ENCODE data around the gene GPR55.

GPR55 gene

DNA sequence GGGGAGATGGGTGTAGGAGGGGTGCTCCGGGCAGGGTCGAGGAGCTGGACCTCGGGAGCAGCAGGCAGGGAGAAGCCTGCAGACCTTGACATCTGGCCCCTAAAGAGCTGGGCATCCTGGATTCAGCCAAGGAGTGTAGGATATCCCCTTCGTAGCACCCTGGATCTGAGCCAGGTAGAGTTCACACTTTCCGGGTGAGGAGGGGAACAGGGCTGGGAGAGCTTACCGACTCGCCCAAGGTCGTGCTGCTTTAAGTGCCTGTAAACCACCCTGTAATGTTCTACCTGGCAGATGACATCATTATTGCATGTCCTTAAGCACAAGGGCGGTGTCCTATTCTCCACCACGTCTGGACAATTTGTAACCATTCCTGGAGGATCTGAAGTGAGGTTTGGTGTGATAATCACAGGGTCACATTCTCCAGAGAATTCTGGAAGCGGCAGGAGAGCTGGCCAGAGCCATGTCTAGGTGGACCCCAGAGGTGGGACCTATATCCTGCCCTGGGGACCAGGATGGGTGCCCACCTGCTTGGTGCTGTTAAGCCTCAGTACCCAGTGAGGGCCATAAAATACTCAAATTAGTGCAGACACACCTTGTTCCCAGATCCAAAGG, 45.7 kb downstream of the GPR55 start:
- no peak overlapping the region for H3K4me3 ChIP-seq (ENCODE audit: insufficient read depth, low read depth, low read length)
- no peaks in the 10 kb centered on the region for H3K9me3 ChIP-seq (ENCODE audit: control insufficient read depth, low read length)
- H3K27me3 ChIP-seq (ENCODE audit: control insufficient read depth, insufficient read depth, low read length, poor library complexity, severe bottlenecking): no peaks in the 10 kb centered on the region
- H3K27ac ChIP-seq (ENCODE audit: insufficient read depth, low read depth, low read length, poor library complexity, severe bottlenecking): no peak overlapping the region
- peaks cover 4% of the 10 kb centered on the region for H3K36me3 ChIP-seq (ENCODE audit: control insufficient read depth, insufficient read depth, low read length)
- peaks cover 8% of the 10 kb centered on the region for H3K4me1 ChIP-seq (ENCODE audit: control insufficient read depth, insufficient read depth, low read length)
- 94 to 95% methylated on average over 11 of the region's 11 CpGs for WGBS, 2 experiments

DNA sequence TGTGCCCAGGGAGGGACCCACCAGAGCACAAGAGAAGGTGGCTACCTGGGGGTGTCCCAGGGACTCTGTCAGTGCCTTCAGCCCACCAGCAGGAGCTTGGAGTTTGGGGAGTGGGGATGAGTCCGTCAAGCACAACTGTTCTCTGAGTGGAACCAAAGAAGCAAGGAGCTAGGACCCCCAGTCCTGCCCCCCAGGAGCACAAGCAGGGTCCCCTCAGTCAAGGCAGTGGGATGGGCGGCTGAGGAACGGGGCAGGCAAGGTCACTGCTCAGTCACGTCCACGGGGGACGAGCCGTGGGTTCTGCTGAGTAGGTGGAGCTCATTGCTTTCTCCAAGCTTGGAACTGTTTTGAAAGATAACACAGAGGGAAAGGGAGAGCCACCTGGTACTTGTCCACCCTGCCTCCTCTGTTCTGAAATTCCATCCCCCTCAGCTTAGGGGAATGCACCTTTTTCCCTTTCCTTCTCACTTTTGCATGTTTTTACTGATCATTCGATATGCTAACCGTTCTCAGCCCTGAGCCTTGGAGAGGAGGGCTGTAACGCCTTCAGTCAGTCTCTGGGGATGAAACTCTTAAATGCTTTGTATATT, 46.3 kb downstream of the GPR55 start:
- Histone ChIP-seq H3K27ac (ENCODE audit: insufficient read depth, low read depth, low read length, poor library complexity, severe bottlenecking) (no peak overlapping the region), H3K9me3 (ENCODE audit: control insufficient read depth, low read length) (no peaks in the 10 kb centered on the region), H3K4me3 (ENCODE audit: insufficient read depth, low read depth, low read length) (no peak overlapping the region), H3K36me3 (ENCODE audit: control insufficient read depth, insufficient read depth, low read length) (peaks cover 4% of the 10 kb centered on the region), H3K4me1 (ENCODE audit: control insufficient read depth, insufficient read depth, low read length) (peaks cover 8% of the 10 kb centered on the region), H3K27me3 (ENCODE audit: control insufficient read depth, insufficient read depth, low read length, poor library complexity, severe bottlenecking) (no peaks in the 10 kb centered on the region)
- WGBS, 2 experiments: 93% methylated on average over 10 of the region's 10 CpGs

DNA sequence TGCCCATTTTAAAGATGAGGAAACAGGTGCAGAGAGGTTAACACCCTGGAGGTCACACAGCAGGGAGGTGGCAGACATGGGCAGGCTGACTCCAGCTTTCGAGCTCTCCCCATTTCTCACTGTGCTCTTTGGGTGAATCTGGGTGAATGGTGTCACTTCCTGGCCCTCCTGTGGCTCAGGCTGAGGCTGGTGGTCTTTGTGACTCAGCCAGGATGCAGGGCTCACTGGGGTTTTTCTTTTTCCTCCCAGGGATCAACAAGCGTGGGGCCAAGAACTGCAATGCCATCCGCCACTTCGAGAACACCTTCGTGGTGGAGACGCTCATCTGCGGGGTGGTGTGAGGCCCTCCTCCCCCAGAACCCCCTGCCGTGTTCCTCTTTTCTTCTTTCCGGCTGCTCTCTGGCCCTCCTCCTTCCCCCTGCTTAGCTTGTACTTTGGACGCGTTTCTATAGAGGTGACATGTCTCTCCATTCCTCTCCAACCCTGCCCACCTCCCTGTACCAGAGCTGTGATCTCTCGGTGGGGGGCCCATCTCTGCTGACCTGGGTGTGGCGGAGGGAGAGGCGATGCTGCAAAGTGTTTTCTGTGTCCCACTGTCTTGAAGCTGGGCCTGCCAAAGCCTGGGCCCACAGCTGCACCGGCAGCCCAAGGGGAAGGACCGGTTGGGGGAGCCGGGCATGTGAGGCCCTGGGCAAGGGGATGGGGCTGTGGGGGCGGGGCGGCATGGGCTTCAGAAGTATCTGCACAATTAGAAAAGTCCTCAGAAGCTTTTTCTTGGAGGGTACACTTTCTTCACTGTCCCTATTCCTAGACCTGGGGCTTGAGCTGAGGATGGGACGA, 47.1 kb downstream of the GPR55 start:
- Histone ChIP-seq H3K27me3 (ENCODE audit: control insufficient read depth, insufficient read depth, low read length, poor library complexity, severe bottlenecking) (no peaks in the 10 kb centered on the region), H3K4me1 (ENCODE audit: control insufficient read depth, insufficient read depth, low read length) (peaks cover 8% of the 10 kb centered on the region), H3K9me3 (ENCODE audit: control insufficient read depth, low read length) (no peaks in the 10 kb centered on the region), H3K4me3 (ENCODE audit: insufficient read depth, low read depth, low read length) (no peak overlapping the region), H3K27ac (ENCODE audit: insufficient read depth, low read depth, low read length, poor library complexity, severe bottlenecking) (no peak overlapping the region), H3K36me3 (ENCODE audit: control insufficient read depth, insufficient read depth, low read length) (peaks cover 4% of the 10 kb centered on the region)
- WGBS, 2 experiments: 65 to 69% methylated on average over 20 of the region's 20 CpGs

DNA sequence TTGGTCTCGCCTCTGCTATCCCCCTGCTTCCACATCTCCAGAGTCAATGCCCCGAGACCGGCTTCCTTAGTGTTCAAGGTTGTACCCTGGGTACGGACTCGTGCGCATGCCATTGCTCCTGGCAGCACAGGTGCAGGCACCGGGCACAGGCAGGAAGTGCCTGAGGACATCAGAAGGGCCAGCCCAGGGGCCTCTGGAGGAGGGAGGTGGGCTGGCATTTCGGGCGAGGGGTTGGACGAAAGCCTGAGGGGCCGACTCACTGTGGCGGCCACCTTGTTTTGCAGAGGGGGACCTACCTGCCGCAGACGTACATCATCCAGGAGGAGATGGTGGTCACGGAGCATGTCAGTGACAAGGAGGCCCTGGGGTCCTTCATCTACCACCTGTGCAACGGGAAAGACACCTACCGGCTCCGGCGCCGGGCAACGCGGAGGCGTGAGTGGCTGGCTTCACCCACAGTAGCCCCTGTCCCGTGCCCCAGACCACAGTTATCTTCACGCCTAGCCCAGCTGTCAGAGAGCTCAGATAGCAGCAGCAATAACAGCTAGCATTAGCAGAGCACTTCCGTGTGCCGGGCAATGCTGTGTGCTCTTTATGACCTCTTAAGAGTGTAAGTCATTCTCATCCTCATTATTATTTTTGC, 47.8 kb downstream of the GPR55 start:
- H3K36me3 ChIP-seq (ENCODE audit: control insufficient read depth, insufficient read depth, low read length): peaks cover 4% of the 10 kb centered on the region
- no peaks in the 10 kb centered on the region for H3K27me3 ChIP-seq (ENCODE audit: control insufficient read depth, insufficient read depth, low read length, poor library complexity, severe bottlenecking)
- 94 to 95% methylated on average over 27 of the region's 27 CpGs for WGBS, 2 experiments
- H3K27ac ChIP-seq (ENCODE audit: insufficient read depth, low read depth, low read length, poor library complexity, severe bottlenecking): no peak overlapping the region
- H3K9me3 ChIP-seq (ENCODE audit: control insufficient read depth, low read length): no peaks in the 10 kb centered on the region
- no peak overlapping the region for H3K4me3 ChIP-seq (ENCODE audit: insufficient read depth, low read depth, low read length)
- H3K4me1 ChIP-seq (ENCODE audit: control insufficient read depth, insufficient read depth, low read length): peaks cover 8% of the 10 kb centered on the region

DNA sequence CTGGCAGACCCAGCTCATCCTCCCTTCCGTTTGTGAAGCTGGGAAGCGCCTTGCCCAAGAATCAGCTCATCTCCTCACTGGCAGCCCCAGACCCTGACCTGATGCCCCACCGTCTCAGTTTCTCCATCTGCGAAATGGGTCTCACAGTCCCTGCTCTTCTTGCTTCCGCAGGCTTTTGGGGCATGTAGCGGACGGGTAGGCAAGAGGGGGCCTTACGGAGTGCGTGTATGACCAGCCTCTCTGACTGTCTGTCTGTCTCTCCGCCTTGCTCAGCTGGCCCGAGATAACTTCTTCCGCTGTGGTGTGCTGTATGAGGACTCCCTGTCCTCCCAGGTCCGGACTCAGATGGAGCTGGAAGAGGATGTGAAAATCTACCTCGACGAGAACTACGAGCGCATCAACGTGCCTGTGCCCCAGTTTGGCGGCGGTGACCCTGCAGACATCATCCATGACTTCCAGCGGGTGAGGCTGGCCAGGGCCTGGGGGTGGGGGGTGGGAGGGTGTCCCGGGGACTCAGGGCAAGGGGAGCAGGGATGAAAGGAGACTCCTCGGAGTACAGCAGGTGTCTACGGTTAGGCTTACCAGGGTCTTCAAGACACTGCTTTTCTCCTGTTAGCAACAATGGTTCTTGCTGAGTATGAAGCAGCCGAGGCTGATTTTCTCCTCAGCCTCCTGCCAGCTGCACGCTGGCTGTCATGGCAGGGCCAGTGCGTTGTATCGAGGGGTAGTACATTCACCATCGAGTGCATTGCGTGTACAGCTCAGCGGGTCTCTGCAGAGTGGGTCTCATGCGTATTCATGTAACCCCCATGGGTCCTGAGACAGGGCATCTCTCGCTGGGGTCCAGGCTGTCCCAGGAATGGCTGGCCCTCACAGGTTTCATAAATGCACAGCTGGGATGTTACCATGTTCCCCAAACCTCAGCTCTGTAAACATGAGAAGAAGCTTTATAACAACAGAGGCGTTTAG, 49.4 kb downstream of the GPR55 start:
- 96% methylated on average over 34 of the region's 34 CpGs for WGBS, 2 experiments
- Histone ChIP-seq H3K4me1 (ENCODE audit: control insufficient read depth, insufficient read depth, low read length) (peaks cover 16% of the 10 kb centered on the region), H3K27ac (ENCODE audit: insufficient read depth, low read depth, low read length, poor library complexity, severe bottlenecking) (no peak overlapping the region), H3K4me3 (ENCODE audit: insufficient read depth, low read depth, low read length) (no peak overlapping the region), H3K9me3 (ENCODE audit: control insufficient read depth, low read length) (no peaks in the 10 kb centered on the region), H3K36me3 (ENCODE audit: control insufficient read depth, insufficient read depth, low read length) (peaks cover 4% of the 10 kb centered on the region), H3K27me3 (ENCODE audit: control insufficient read depth, insufficient read depth, low read length, poor library complexity, severe bottlenecking) (no peaks in the 10 kb centered on the region)

DNA sequence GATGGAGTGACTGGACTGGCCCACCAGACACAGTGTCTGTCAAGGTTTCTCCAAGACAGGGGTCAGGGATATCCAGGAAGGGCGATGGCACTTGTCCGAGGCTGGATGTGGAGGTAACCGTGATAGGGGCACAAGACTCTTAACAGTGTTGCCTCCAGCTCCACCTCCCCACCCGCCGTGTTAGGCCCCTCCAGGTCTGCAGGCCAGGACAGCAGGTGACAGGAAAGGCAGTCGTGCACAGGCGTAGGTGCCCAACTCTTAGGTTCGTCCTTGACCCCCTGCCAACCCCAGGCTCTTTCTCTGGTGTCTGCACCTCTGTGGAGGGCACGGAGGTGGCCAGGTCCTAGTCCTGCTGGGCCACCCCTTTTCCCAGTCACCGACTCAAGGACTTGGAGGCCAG, 50.2 kb downstream of the GPR55 start:
- Histone ChIP-seq H3K27ac (ENCODE audit: insufficient read depth, low read depth, low read length, poor library complexity, severe bottlenecking) (no peak overlapping the region), H3K4me3 (ENCODE audit: insufficient read depth, low read depth, low read length) (no peak overlapping the region), H3K4me1 (ENCODE audit: control insufficient read depth, insufficient read depth, low read length) (peaks cover 23% of the 10 kb centered on the region), H3K9me3 (ENCODE audit: control insufficient read depth, low read length) (no peaks in the 10 kb centered on the region), H3K27me3 (ENCODE audit: control insufficient read depth, insufficient read depth, low read length, poor library complexity, severe bottlenecking) (no peaks in the 10 kb centered on the region), H3K36me3 (ENCODE audit: control insufficient read depth, insufficient read depth, low read length) (peaks cover 4% of the 10 kb centered on the region)
- 94 to 97% methylated on average over 10 of the region's 10 CpGs for WGBS, 2 experiments

DNA sequence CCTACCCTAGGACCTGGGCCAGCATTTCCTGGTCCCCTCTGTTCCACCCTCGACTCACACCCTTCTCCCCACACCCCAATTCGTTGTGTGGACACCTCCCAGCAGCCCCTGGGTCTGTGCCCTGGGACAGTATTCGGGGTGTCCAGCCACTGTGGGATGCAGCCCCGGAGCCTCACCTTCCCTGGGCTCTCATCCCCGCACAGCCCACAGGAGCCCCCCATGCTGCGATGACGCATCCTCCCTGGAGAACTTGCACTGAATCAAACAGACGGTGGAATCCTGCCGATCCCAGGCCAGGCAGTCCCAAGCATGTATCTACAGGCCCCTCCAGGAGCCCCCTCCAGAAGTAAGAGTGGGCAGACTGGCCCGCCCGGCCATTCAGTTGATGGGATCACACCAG, 50.6 kb downstream of the GPR55 start:
- H3K9me3 ChIP-seq (ENCODE audit: control insufficient read depth, low read length): no peaks in the 10 kb centered on the region
- no peaks in the 10 kb centered on the region for H3K27me3 ChIP-seq (ENCODE audit: control insufficient read depth, insufficient read depth, low read length, poor library complexity, severe bottlenecking)
- H3K27ac ChIP-seq (ENCODE audit: insufficient read depth, low read depth, low read length, poor library complexity, severe bottlenecking): no peak overlapping the region
- peaks cover 27% of the 10 kb centered on the region for H3K4me1 ChIP-seq (ENCODE audit: control insufficient read depth, insufficient read depth, low read length)
- WGBS, 2 experiments: 94% methylated on average over 11 of the region's 11 CpGs
- H3K4me3 ChIP-seq (ENCODE audit: insufficient read depth, low read depth, low read length): no peak overlapping the region
- peaks cover 4% of the 10 kb centered on the region for H3K36me3 ChIP-seq (ENCODE audit: control insufficient read depth, insufficient read depth, low read length)

DNA sequence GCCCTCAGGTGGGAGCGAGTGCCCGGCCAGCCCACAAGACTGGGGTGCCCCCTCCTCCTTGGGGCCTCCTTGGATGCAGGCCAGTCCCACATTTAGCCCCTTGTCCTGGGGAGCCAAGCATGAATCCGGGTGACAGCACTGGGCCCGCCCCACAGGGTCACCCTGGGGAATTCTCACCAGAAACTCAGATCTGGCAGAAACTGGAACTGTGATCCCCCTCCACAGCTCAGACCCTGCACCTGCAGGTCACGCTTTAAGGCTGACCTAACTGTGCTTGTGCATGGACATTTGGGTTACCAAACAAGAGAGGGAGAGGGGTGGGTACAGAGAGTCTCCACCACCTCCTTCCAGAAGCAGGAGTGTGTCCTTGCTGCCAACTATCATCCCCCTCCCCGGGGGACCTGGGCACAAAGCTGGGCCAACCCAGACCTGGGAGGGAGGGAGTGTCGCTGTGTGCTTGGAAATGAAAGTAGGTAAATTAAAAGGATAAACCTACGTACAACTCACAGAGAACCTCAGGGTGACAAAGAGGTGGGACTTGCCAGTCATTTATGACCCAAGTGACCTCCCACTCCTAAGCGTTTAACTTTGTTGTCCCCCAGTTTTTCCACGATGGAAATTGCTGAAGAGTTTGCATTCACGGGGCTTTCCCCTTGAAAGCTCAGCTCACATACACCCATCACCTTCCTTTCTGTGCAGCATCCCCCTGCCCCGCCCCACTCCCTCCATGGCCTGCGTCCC, 51.2 kb downstream of the GPR55 start:
- peaks cover 34% of the 10 kb centered on the region for H3K4me1 ChIP-seq (ENCODE audit: control insufficient read depth, insufficient read depth, low read length)
- peaks cover 4% of the 10 kb centered on the region for H3K36me3 ChIP-seq (ENCODE audit: control insufficient read depth, insufficient read depth, low read length)
- WGBS, 2 experiments: 92 to 93% methylated on average over 13 of the region's 13 CpGs
- H3K9me3 ChIP-seq (ENCODE audit: control insufficient read depth, low read length): no peaks in the 10 kb centered on the region
- no peaks in the 10 kb centered on the region for H3K27me3 ChIP-seq (ENCODE audit: control insufficient read depth, insufficient read depth, low read length, poor library complexity, severe bottlenecking)
- H3K27ac ChIP-seq (ENCODE audit: insufficient read depth, low read depth, low read length, poor library complexity, severe bottlenecking): no peak overlapping the region
- no peak overlapping the region for H3K4me3 ChIP-seq (ENCODE audit: insufficient read depth, low read depth, low read length)
